H1 (cell line): ENCODE measurements around the gene ITGAE. TPM values are rescaled to one million over a fixed set of nuclear protein-coding genes. Genes with fewer than 3 reads are reported as not detected.

ENCODE experiments used
- CTCF ChIA-PET: fragments of 300-600 bp; sonication (Branson Sonifier 250); formaldehyde crosslinking; loops from one replicate; lab custom pipeline; 2021; ENCODE audit not compliant: partially characterized antibody; lab: Charles Lee
- POLR2A ChIA-PET: fragments of 300-600 bp; sonication (Branson Sonifier 250); formaldehyde crosslinking; loops from one replicate; lab custom pipeline; 2021; ENCODE audit warnings: inconsistent platforms; ENCODE audit not compliant: partially characterized antibody; lab: Charles Lee
- DNase-seq, 2 experiments: peaks; one replicate each; pipeline versions ENCODE4 v3.0.0 to v3.0.0-alpha.2; 2010 to 2022; ENCODE audit warnings: low spot score in 2 of 2, low read depth in 1 of 2, mixed read lengths in 1 of 2
- FAIRE-seq: peaks from 2 replicates; lab custom pipeline; 2011; peaks lifted over from hg19 to GRCh38; lab: Jason Lieb, UNC
- H2AFZ ChIP-seq: 2 replicates; pipeline ENCODE4 v1.8.1; 2012; ENCODE audit warnings: low read length, inconsistent platforms
- H2AK5ac ChIP-seq: 2 replicates; pipeline ENCODE4 v1.6.1; 2013; ENCODE audit warnings: low read depth, low read length
- H2BK120ac ChIP-seq: replicated peaks from 2 replicates; pipeline ENCODE3; 2013; ENCODE audit warnings: low read depth, low read length, inconsistent platforms
- H2BK12ac ChIP-seq: 2 replicates; pipeline ENCODE4 v1.6.1; 2013; ENCODE audit warnings: low read depth, low read length
- H2BK15ac ChIP-seq: 2 replicates; pipeline ENCODE4 v1.6.1; 2013; ENCODE audit warnings: low read length
- H2BK20ac ChIP-seq: 2 replicates; pipeline ENCODE4 v1.6.1; 2013; ENCODE audit warnings: low read length
- H2BK5ac ChIP-seq: 2 replicates; pipeline ENCODE4 v1.6.1; 2013; ENCODE audit warnings: low read depth, low read length
- H3K14ac ChIP-seq: 2 replicates; pipeline ENCODE4 v1.6.1; 2013; ENCODE audit warnings: inconsistent platforms; ENCODE audit not compliant: insufficient read length
- H3K18ac ChIP-seq: 2 replicates; pipeline ENCODE4 v1.6.1; 2013; ENCODE audit warnings: low read length; ENCODE audit errors: extremely low read depth
- H3K23ac ChIP-seq: 2 replicates; pipeline ENCODE4 v1.6.1; 2013; ENCODE audit warnings: inconsistent platforms; ENCODE audit not compliant: insufficient read length
- H3K23me2 ChIP-seq: 2 replicates; pipeline ENCODE4 v1.6.1; 2013; ENCODE audit warnings: low read depth, low read length
- H3K27ac ChIP-seq: 2 replicates; pipeline ENCODE4 v1.6.1; 2011; ENCODE audit warnings: low read depth, low read length, inconsistent platforms
- H3K27me3 ChIP-seq, 4 experiments: replicated peaks in 1 of 4; 1 replicate in 1 of 4; 2 replicates in 3 of 4; pipeline versions ENCODE4 v1.6.1 to v1.8.1; 2011 to 2013; ENCODE audit warnings: low read length in 3 of 4, mild to moderate bottlenecking in 3 of 4, inconsistent platforms in 2 of 4, mixed read lengths in 2 of 4, moderate library complexity in 1 of 4; ENCODE audit not compliant: control insufficient read depth in 3 of 4, insufficient read depth in 3 of 4; ENCODE audit errors: extremely low read depth in 1 of 4
- H3K36me3 ChIP-seq, 4 experiments: 2 replicates each; pipeline versions ENCODE4 v1.6.1 to v1.8.1; 2011 to 2013; ENCODE audit warnings: mild to moderate bottlenecking in 4 of 4, low read length in 3 of 4, moderate library complexity in 2 of 4, control low read depth in 1 of 4, inconsistent platforms in 1 of 4; ENCODE audit not compliant: insufficient read depth in 4 of 4, control insufficient read depth in 2 of 4
- H3K4ac ChIP-seq: replicated peaks from 2 replicates; pipeline ENCODE3; 2013; ENCODE audit warnings: low read length, low read depth, mixed read lengths, inconsistent platforms; ENCODE audit not compliant: insufficient read length
- H3K4me1 ChIP-seq, 4 experiments: replicated peaks in 1 of 4; 1 replicate in 1 of 4; 2 replicates in 3 of 4; pipeline versions ENCODE4 v1.6.1 to v1.8.1; 2011 to 2013; ENCODE audit warnings: low read length in 3 of 4, inconsistent platforms in 2 of 4, mixed read lengths in 1 of 4; ENCODE audit not compliant: insufficient read depth in 4 of 4, control insufficient read depth in 3 of 4
- H3K4me2 ChIP-seq, 2 experiments: 2 replicates each; pipeline versions ENCODE4 v1.6.1 to v1.8.1; 2011 to 2013; ENCODE audit warnings: low read depth in 2 of 2, low read length in 2 of 2, control low read depth in 1 of 2, inconsistent platforms in 1 of 2, mild to moderate bottlenecking in 1 of 2; ENCODE audit not compliant: insufficient read depth in 1 of 2
- H3K4me3 ChIP-seq, 4 experiments: fragments of 200-600, 300-600 bp in 1 of 4; sonication (generic), shearing (Covaris generic), sonication (Bioruptor Twin) in 1 of 4; 2 replicates each; pipeline versions ENCODE4 v1.5.1 to v1.8.1; 2011 to 2016; ENCODE audit warnings: low read length in 4 of 4, low read depth in 3 of 4, control low read depth in 2 of 4, inconsistent platforms in 2 of 4, mild to moderate bottlenecking in 2 of 4, mixed read lengths in 1 of 4, moderate library complexity in 1 of 4; ENCODE audit not compliant: insufficient read depth in 2 of 4; ENCODE audit errors: extremely low read depth in 1 of 4
- H3K56ac ChIP-seq: replicated peaks from 2 replicates; pipeline ENCODE3; 2013; ENCODE audit warnings: low read depth, mild to moderate bottlenecking, mixed read lengths, low read length, inconsistent platforms; ENCODE audit not compliant: insufficient read length
- H3K79me1 ChIP-seq: 2 replicates; pipeline ENCODE4 v1.6.1; 2013; ENCODE audit warnings: low read depth, low read length, control low read depth
- H3K79me2 ChIP-seq, 2 experiments: 2 replicates each; pipeline versions ENCODE4 v1.6.1 to v1.8.1; 2012 to 2013; ENCODE audit warnings: low read length in 2 of 2, mild to moderate bottlenecking in 2 of 2, inconsistent platforms in 1 of 2; ENCODE audit not compliant: insufficient read depth in 2 of 2, control insufficient read depth in 1 of 2
- H3K9ac ChIP-seq, 4 experiments: replicated peaks in 1 of 4; 1 replicate in 1 of 4; 2 replicates in 3 of 4; pipeline versions ENCODE4 v1.6.1 to v1.8.1; 2011 to 2013; ENCODE audit warnings: low read depth in 3 of 4, low read length in 3 of 4, control low read depth in 2 of 4, mild to moderate bottlenecking in 2 of 4, moderate library complexity in 2 of 4, inconsistent platforms in 1 of 4; ENCODE audit errors: extremely low read depth in 1 of 4
- H3K9me3 ChIP-seq, 2 experiments: 2 replicates each; pipeline versions ENCODE4 v1.6.1 to v1.8.1; 2012 to 2013; ENCODE audit warnings: mild to moderate bottlenecking in 2 of 2, moderate library complexity in 2 of 2, control low read depth in 1 of 2, inconsistent platforms in 1 of 2, low read depth in 1 of 2, low read length in 1 of 2, mixed read lengths in 1 of 2; ENCODE audit not compliant: insufficient read depth in 2 of 2
- H4K20me1 ChIP-seq, 2 experiments: replicated peaks in 1 of 2; 2 replicates each; pipeline versions ENCODE3 to v1.8.1; 2011 to 2013; ENCODE audit warnings: inconsistent platforms in 2 of 2, low read length in 2 of 2, mild to moderate bottlenecking in 1 of 2; ENCODE audit not compliant: insufficient read depth in 2 of 2, control insufficient read depth in 1 of 2
- H4K5ac ChIP-seq: 2 replicates; pipeline ENCODE4 v1.6.1; 2013; ENCODE audit warnings: low read length, low read depth, mixed read lengths, inconsistent platforms; ENCODE audit not compliant: insufficient read length
- H4K8ac ChIP-seq: 2 replicates; pipeline ENCODE4 v1.8.0; 2013; ENCODE audit warnings: mild to moderate bottlenecking, moderate library complexity, low read length, inconsistent platforms; ENCODE audit not compliant: insufficient read depth; ENCODE audit errors: extremely low read depth
- H4K91ac ChIP-seq: replicated peaks from 2 replicates; pipeline ENCODE3; 2013; ENCODE audit warnings: low read length, mixed read lengths, inconsistent platforms; ENCODE audit not compliant: insufficient read length
- ATF2 ChIP-seq: IDR thresholded peaks from 2 replicates; pipeline ENCODE4 v1.6.1; 2012; ENCODE audit warnings: low read length, inconsistent platforms
- BACH1 ChIP-seq: IDR thresholded peaks from 2 replicates; pipeline ENCODE4 v1.6.1; 2012; ENCODE audit warnings: low read length, improper control_type of control experiment
- CBX8 ChIP-seq: fragments of 300-800, 300-1000 bp; sonication (generic); IDR thresholded peaks from 2 replicates; pipeline ENCODE4 v1.7.1; 2016; ENCODE audit warnings: low read depth, low read length, borderline replicate concordance
- CHD1 ChIP-seq: IDR thresholded peaks from 2 replicates; pipeline ENCODE4 v1.6.1; 2012; ENCODE audit warnings: low read depth, low read length, improper control_type of control experiment
- CHD2 ChIP-seq: IDR thresholded peaks from 2 replicates; pipeline ENCODE4 v1.6.1; 2012; ENCODE audit warnings: low read length, improper control_type of control experiment
- CTCF ChIP-seq, 3 experiments: IDR thresholded peaks; 1 replicate in 2 of 3; 2 replicates in 1 of 3; pipeline versions ENCODE4 v1.5.1 to v1.6.1; 2011; ENCODE audit warnings: low read length in 3 of 3, mild to moderate bottlenecking in 3 of 3, inconsistent platforms in 2 of 3, low read depth in 1 of 3, moderate library complexity in 1 of 3; ENCODE audit not compliant: insufficient read depth in 1 of 3; ENCODE audit errors: control extremely low read depth in 1 of 3
- EZH2 ChIP-seq: fragments of 200-600 bp; sonication (generic); IDR thresholded peaks from 2 replicates; pipeline ENCODE4 v1.7.1; 2012; ENCODE audit warnings: low read depth, mild to moderate bottlenecking, moderate library complexity, low read length, inconsistent platforms; ENCODE audit not compliant: severe bottlenecking
- ZNF274 ChIP-seq: IDR thresholded peaks from 2 replicates; pipeline ENCODE4 v1.7.0; 2012; ENCODE audit warnings: low read length, borderline replicate concordance; ENCODE audit errors: extremely low read depth
- WGBS, 2 experiments: shearing (Covaris generic) in 1 of 2; methylation state at CpG; one replicate each; pipeline versions ENCODE4 v1.1.6 to v1.1.7; 2013 to 2015; ENCODE audit warnings: low lambda C conversion rate in 2 of 2, mixed read lengths in 2 of 2, inconsistent platforms in 1 of 2, low coverage in 1 of 2, missing lambda C conversion rate in 1 of 2; ENCODE audit not compliant: insufficient replicate concordance in 2 of 2, insufficient coverage in 1 of 2, insufficient read length in 1 of 2; ENCODE audit errors: extremely low coverage in 1 of 2, missing lambda C conversion rate in 1 of 2; 5-methylcytosine and 5-hydroxymethylcytosine counted together
- polyA plus RNA-seq, 7 experiments: library from polyadenylated mRNA; depleted of rRNA in 3 of 7; stranded (reverse) in 5 of 7; unstranded in 2 of 7; fragments of >200 nt in 5 of 7; fragments of 200-250 nt in 2 of 7; gene quantifications; 1 replicate in 5 of 7; 2 replicates in 1 of 7; 4 replicates in 1 of 7; pipeline versions ENCODE4 v1.2.1 to v1.2.3, GENCODE V29; 2011 to 2013; ENCODE audit warnings: missing spikeins in 2 of 7, mixed read lengths in 2 of 7
- total RNA-seq: library from RNA; stranded (reverse); fragmentation: NEBNext Ultra II Directional; extraction: Animal tissue kit (Norgen Biotek cat#: 25700); gene quantifications from 2 replicates; pipeline ENCODE4 v1.2.1, GENCODE V29; 2021

The ITGAE gene
- total and polyA plus RNA-seq, 2 of the 8 experiments (the other 6 are each of a cell fraction or from before 2014, with no cell fraction given): 23.2 to 43.1 TPM

GRCh38 chr17:3704931-3705717 is 95.9 kb downstream of the ITGAE start:
- no peak for DNase-seq
- Histone ChIP-seq H3K56ac (no peak overlapping the region), H4K91ac (no peak overlapping the region), H2BK5ac (no peak overlapping the region), H3K14ac (no peak overlapping the region), H3K79me1 (no peaks in the 10 kb centered on the region), H2AFZ (no peak overlapping the region), H2BK12ac (no peak overlapping the region), H3K23ac (no peak overlapping the region), H2BK15ac (no peak overlapping the region), H3K4me3 (no peak overlapping the region), H3K36me3 (no peaks in the 10 kb centered on the region; a peak in 1 of 8 replicates), H4K8ac (no peak overlapping the region), H2BK20ac (no peak overlapping the region), H3K4ac (no peak overlapping the region), H3K9me3 (peaks cover 0 to 4% of the 10 kb centered on the region in 2 experiments; a peak in 1 of 4 replicates), H3K27me3 (no peaks in the 10 kb centered on the region), H3K23me2 (no peaks in the 10 kb centered on the region), H4K20me1 (no peaks in the 10 kb centered on the region), H2BK120ac (no peak overlapping the region), H2AK5ac (no peak overlapping the region), H3K9ac (no peak overlapping the region), H3K4me2 (no peak overlapping the region), H3K18ac (no peak overlapping the region), H3K4me1 (no peaks in the 10 kb centered on the region), H4K5ac (no peak overlapping the region), H3K79me2 (no peaks in the 10 kb centered on the region), H3K27ac (no peak overlapping the region)
- POLR2A ChIA-PET: no interaction called here
- no peak for FAIRE-seq
- 85% methylated on average over 20 of the region's 20 CpGs; no CpG with 5 or more reads in 1 of the 2 experiments for WGBS, 2 experiments
- TF ChIP-seq ATF2 (no peak), EZH2 (no peak), CHD2 (no peak), BACH1 (no peak), ZNF274 (no peak), CTCF (IDR thresholded peaks at IDR 0.05; ENCODE audit: control extremely low read depth in 1 of 3, insufficient read depth in 1 of 3, low read depth in 1 of 3, low read length in 3 of 3) (no peak), CBX8 (no peak), CHD1 (no peak)
- CTCF ChIA-PET: interaction anchor here (0.6 to 1.2 kb wide), 3 partner anchors 15 to 171 kb away, joined by 3 read pairs; no protein-coding TSS in a partner anchor
